Right cardiac atrium (tissue), 5 donors: ENCODE results near the gene FIBCD1. TPM values are rescaled to one million over a fixed set of nuclear protein-coding genes. Genes with fewer than 3 reads are reported as not detected.

Experiments
- ATAC-seq, 2 donors: fragments of 200-7000 bp; cut with Tn5 transposase; one replicate each; pipeline versions ENCODE4 v1.8.0 to v1.9.1; 2020; ENCODE audit warnings: moderate library complexity in 2 of 2, mild to moderate bottlenecking in 1 of 2
- DNase-seq, 3 donors: peaks; one replicate each; pipeline ENCODE4 v3.0.0-alpha.2; 2020
- H3K27ac ChIP-seq: one replicate; pipeline ENCODE4 v1.5.1; 2013; ENCODE audit warnings: mild to moderate bottlenecking, low read length, control low read depth, moderate library complexity
- H3K27me3 ChIP-seq: one replicate; pipeline ENCODE4 v1.6.1; 2013; ENCODE audit not compliant: control insufficient read depth, insufficient read depth
- H3K4me1 ChIP-seq: one replicate; pipeline ENCODE4 v1.6.1; 2013; ENCODE audit warnings: low read length; ENCODE audit not compliant: control insufficient read depth, insufficient read depth
- H3K4me3 ChIP-seq: one replicate; pipeline ENCODE4 v1.5.1; 2013; ENCODE audit warnings: low read length, control low read depth
- H3K9me3 ChIP-seq: one replicate; pipeline ENCODE4 v1.6.1; 2013; ENCODE audit warnings: low read length; ENCODE audit not compliant: control insufficient read depth
- WGBS: extraction: QIAGEN DNeasy Blood & Tissue Kit; methylation state at CpG from one replicate; pipeline ENCODE4 v1.1.7; 2013; 5-methylcytosine and 5-hydroxymethylcytosine counted together
- intact Hi-C, 4 donors: fragments of 100-400 bp; cut with DNase I; formaldehyde crosslinking; loops; one replicate each; pipeline versions ENCODE4 v1.11.0 to v1.14.0; 2022 to 2023
- polyA plus RNA-seq: library from polyadenylated mRNA; stranded (reverse); fragments of 200-250 nt; gene quantifications from one replicate; pipeline ENCODE4 v1.2.3, GENCODE V29; 2013
- total RNA-seq, 4 donors: library from RNA; stranded (reverse); fragmentation: NEBNext Ultra II Directional; extraction: Animal tissue kit (Norgen Biotek cat#: 25700); gene quantifications; one replicate each; pipeline ENCODE4 v1.2.1, GENCODE V29; 2021
- donor health status: healthy with polysubstance abuse.
- donor health status: DM: no; HTN: yes; CAD: no.
- donor health status: DM: no; HTN: no; CAD: no.
- donor health status: DM: no; HTN: yes; CAD: no; lungs with severe emphysema.
- donor health status: DM: yes; HTN: yes; CAD: no.

FIBCD1 gene
- total and polyA plus RNA-seq, 5 donors, result 0.20 to 2.2 (median 0.46) TPM

GRCh38 chr9:130867556-130867955 lies 71.5 kb downstream of the FIBCD1 start:
- ATAC-seq, result no peak
- Histone ChIP-seq H3K4me3 (no peak overlapping the region), H3K9me3 (no peaks in the 10 kb centered on the region), H3K27ac (no peak overlapping the region), H3K27me3 (no peaks in the 10 kb centered on the region), H3K4me1 (peaks cover 6% of the 10 kb centered on the region)
- intact Hi-C loops, result loop anchor here in 3 of 4 donors (5.0 to 10.0 kb wide), 4 partner anchors 93 to 180 kb away; no protein-coding TSS in a partner anchor
- WGBS, result 87% methylated on average over 9 of the region's 9 CpGs
- DNase-seq, result peak in 1 of 3 donors; percentile 28

DNA sequence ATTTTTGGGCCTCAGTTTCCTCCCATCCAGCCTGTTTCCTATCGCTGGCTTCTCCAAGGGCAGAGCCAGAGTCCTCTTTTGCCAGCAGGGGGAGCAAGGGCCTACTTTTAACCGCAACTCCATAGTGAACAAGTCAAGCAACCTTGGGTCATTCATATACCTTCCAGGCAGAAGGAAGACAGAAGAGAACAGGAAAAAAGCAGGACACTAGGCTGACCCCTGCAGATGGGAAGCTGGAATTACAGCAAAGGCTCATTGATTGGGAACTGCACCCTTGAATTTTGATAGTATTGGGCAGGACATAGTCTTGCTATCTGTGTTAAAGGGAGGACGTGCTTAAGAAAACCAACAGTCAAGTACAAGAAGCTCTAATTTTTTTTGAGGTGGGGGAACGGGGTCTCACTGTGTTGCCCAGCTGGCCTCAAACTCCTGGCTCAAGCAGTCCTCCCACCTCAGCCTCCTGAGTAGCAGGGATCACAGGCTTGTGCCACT lies 72.5 kb downstream of the FIBCD1 start:
- ATAC-seq (peak; percentile 34 to 51), DNase-seq (peak; percentile 65 to 79 (median 72))
- H3K9me3 ChIP-seq, result no peaks in the 10 kb centered on the region
- H3K4me3 ChIP-seq, result no peak overlapping the region
- intact Hi-C loops, result loop anchor here in 3 of 4 donors (5.0 to 10.0 kb wide), 4 partner anchors 92 to 181 kb away; no protein-coding TSS in a partner anchor
- H3K27me3 ChIP-seq, result no peaks in the 10 kb centered on the region
- H3K4me1 ChIP-seq, result peaks cover 4% of the 10 kb centered on the region
- H3K27ac ChIP-seq, result no peak overlapping the region
- WGBS, result 50% methylated on average over 4 of the region's 4 CpGs

GRCh38 chr9:130865921-130866320 lies 73.1 kb downstream of the FIBCD1 start:
- no peak overlapping the region for H3K27ac ChIP-seq
- H3K4me1 ChIP-seq, result peaks cover 5% of the 10 kb centered on the region
- intact Hi-C loops, result loop anchor here in 3 of 4 donors (5.0 to 10.0 kb wide), 4 partner anchors 91 to 181 kb away; no protein-coding TSS in a partner anchor

DNA sequence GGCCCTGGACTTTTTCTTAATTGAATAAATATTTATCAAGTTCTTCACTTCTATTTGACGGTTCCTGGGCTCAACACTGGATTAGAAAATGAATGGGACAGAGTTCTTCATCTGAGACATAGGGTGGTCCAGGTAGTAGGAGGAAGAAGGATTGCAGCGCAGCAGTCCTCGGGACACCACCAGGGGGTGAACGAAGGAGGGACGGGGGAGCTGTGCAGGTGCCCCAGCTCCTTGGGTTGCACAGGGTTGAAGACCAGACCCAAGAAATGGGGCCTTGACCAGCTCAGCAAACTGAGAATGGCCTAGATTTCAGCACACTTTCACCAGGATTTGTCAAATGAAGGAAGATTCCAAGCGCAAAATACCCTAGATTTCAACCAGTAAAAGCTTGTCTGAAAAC lies 74.5 kb downstream of the FIBCD1 start:
- Histone ChIP-seq H3K4me3 (no peak overlapping the region), H3K4me1 (peaks cover 6% of the 10 kb centered on the region), H3K27ac (no peak overlapping the region), H3K9me3 (no peaks in the 10 kb centered on the region), H3K27me3 (no peaks in the 10 kb centered on the region)
- 93% methylated on average over 6 of the region's 6 CpGs for WGBS
- no peak for DNase-seq
- intact Hi-C loops, result loop anchor here (5.0 to 10.0 kb wide), 6 partner anchors 90 to 162 kb away; no protein-coding TSS in a partner anchor
- no peak for ATAC-seq

More at GRCh38 chr9:130865921-130866320, 73.1 kb downstream of the FIBCD1 start:
- Histone ChIP-seq H3K4me3 (no peak overlapping the region), H3K27me3 (no peaks in the 10 kb centered on the region), H3K9me3 (no peaks in the 10 kb centered on the region)
- WGBS, result 97% methylated on average over 3 of the region's 3 CpGs
- no peak for ATAC-seq
- DNase-seq, result no peak

GRCh38 chr9:130862747-130863146 lies 76.3 kb downstream of the FIBCD1 start:
- ATAC-seq (no peak), DNase-seq (peak in 1 of 3 donors; percentile 60)
- no peak overlapping the region for H3K4me3 ChIP-seq
- intact Hi-C loops, result loop anchor here (5.0 to 10.0 kb wide), 6 partner anchors 88 to 160 kb away; no protein-coding TSS in a partner anchor
- H3K27ac ChIP-seq, result no peak overlapping the region
- H3K9me3 ChIP-seq, result no peaks in the 10 kb centered on the region
- H3K4me1 ChIP-seq, result peaks cover 10% of the 10 kb centered on the region
- H3K27me3 ChIP-seq, result no peaks in the 10 kb centered on the region
- WGBS, result 91% methylated on average over 23 of the region's 23 CpGs

DNA sequence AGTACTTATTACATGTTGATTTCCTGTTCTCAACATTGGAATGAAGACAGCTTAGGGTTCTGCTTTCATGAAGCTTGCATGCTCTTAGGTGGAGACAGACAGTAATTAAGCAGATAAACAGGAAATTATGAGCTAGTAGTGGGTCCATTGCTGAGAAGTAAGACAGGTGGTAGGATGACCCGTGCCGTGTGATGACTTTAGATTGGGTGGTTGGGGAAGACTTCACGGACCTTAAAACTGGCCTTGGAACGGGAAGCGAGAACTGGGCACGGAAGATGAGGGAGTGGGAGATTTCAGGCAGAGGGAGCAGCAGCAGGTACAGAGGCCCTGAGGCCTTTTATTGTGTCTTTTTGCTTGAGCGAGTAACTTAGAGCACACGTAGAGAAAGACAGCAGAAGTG lies 76.8 kb downstream of the FIBCD1 start:
- intact Hi-C loops, result loop anchor here (5.0 to 10.0 kb wide), 6 partner anchors 87 to 160 kb away; no protein-coding TSS in a partner anchor
- no peak overlapping the region for H3K27ac ChIP-seq
- H3K4me1 ChIP-seq, result peaks cover 12% of the 10 kb centered on the region
- H3K4me3 ChIP-seq, result no peak overlapping the region
- H3K9me3 ChIP-seq, result no peaks in the 10 kb centered on the region
- DNase-seq, result no peak
- no peaks in the 10 kb centered on the region for H3K27me3 ChIP-seq
- WGBS, result 87% methylated on average over 8 of the region's 8 CpGs
- ATAC-seq, result no peak

- Histone ChIP-seq H3K4me1 (peaks cover 12% of the 10 kb centered on the region), H3K27ac (no peak overlapping the region), H3K9me3 (no peaks in the 10 kb centered on the region), H3K27me3 (no peaks in the 10 kb centered on the region), H3K4me3 (no peak overlapping the region)
- 74% methylated on average over 8 of the region's 8 CpGs for WGBS
- DNase-seq (no peak), ATAC-seq (no peak)
- intact Hi-C loops, result loop anchor here (5.0 to 10.0 kb wide), 6 partner anchors 87 to 159 kb away; no protein-coding TSS in a partner anchor
These were observed 77.5 kb downstream of the FIBCD1 start for GRCh38 chr9:130861372-130862180.

GRCh38 chr9:130860458-130861316 lies 78.4 kb downstream of the FIBCD1 start:
- intact Hi-C loops, result loop anchor here (5.0 to 10.0 kb wide), 6 partner anchors 86 to 158 kb away; no protein-coding TSS in a partner anchor
- no peaks in the 10 kb centered on the region for H3K27me3 ChIP-seq
- no peaks in the 10 kb centered on the region for H3K9me3 ChIP-seq
- peak overlapping the region; percentile 88 for H3K27ac ChIP-seq
- WGBS, result 20% methylated on average over 28 of the region's 28 CpGs
- DNase-seq, result peak; percentile 91 to 93 (median 91)
- peaks cover 12% of the 10 kb centered on the region for H3K4me1 ChIP-seq
- H3K4me3 ChIP-seq, result no peak overlapping the region
- peak; percentile 95 to 96 for ATAC-seq

- Histone ChIP-seq H3K27me3 (no peaks in the 10 kb centered on the region), H3K4me3 (no peak overlapping the region), H3K4me1 (peaks cover 12% of the 10 kb centered on the region), H3K27ac (peak overlapping the region; percentile 56), H3K9me3 (no peaks in the 10 kb centered on the region)
- intact Hi-C loops, result loop anchor here in 1 of 4 donors (10.0 kb wide), 1 partner anchor 84 kb away; no protein-coding TSS in a partner anchor
- no peak for ATAC-seq
- WGBS, result 63% methylated on average over 20 of the region's 20 CpGs
- DNase-seq, result no peak
These were observed 80.0 kb downstream of the FIBCD1 start for GRCh38 chr9:130858739-130859705.
